HepG2 (cell line): Measurements from ENCODE around the gene ACSL5. TPM values are rescaled to one million over a fixed set of nuclear protein-coding genes. Genes with fewer than 3 reads are reported as not detected.

Source experiments
- CSRNP2 ChIP-seq: sonication (generic); formaldehyde crosslinking; conservative IDR thresholded peaks from 2 replicates; pipeline ENCODE4 v1.8.0; 2022; ENCODE audit warnings: low read depth, missing genetic modification reagents
- CTCF ChIP-seq: sonication (generic); formaldehyde crosslinking; IDR thresholded peaks from 2 replicates; pipeline ENCODE4 v1.5.0; 2020; ENCODE audit warnings: mild to moderate bottlenecking, missing genetic modification reagents, moderate library complexity
- MAZ ChIP-seq, 2 experiments: sonication (generic) in 1 of 2; formaldehyde crosslinking in 1 of 2; IDR thresholded peaks; 2 replicates each; pipeline versions ENCODE4 v1.5.0 to v1.6.1; 2012 to 2020; ENCODE audit warnings: low read depth in 2 of 2, mild to moderate bottlenecking in 2 of 2, borderline replicate concordance in 1 of 2, improper control_type of control experiment in 1 of 2, low read length in 1 of 2, missing genetic modification reagents in 1 of 2, moderate library complexity in 1 of 2
- PRPF4 ChIP-seq: fragments of 200-400 bp; formaldehyde crosslinking; IDR thresholded peaks from 2 replicates; pipeline ENCODE4 v1.6.1; 2016; ENCODE audit warnings: low read length, low read depth; ENCODE audit not compliant: poor library complexity, severe bottlenecking
- SKI ChIP-seq: fragments of 450-650 bp; IDR thresholded peaks from one replicate; pipeline ENCODE4 v1.6.1; 2018; ENCODE audit warnings: mild to moderate bottlenecking; ENCODE audit not compliant: partially characterized antibody
- SKIL ChIP-seq: sonication (generic); formaldehyde crosslinking; IDR thresholded peaks from 2 replicates; pipeline ENCODE4 v1.8.0; 2022; ENCODE audit warnings: missing genetic modification reagents, mild to moderate bottlenecking, moderate library complexity, borderline replicate concordance
- SMYD3 ChIP-seq: sonication (generic); formaldehyde crosslinking; IDR thresholded peaks from 2 replicates; pipeline ENCODE4 v1.8.1; 2023; ENCODE audit warnings: mild to moderate bottlenecking, missing genetic modification reagents
- TIGD3 ChIP-seq: sonication (generic); formaldehyde crosslinking; IDR thresholded peaks from 2 replicates; pipeline ENCODE4 v1.5.1; 2020; ENCODE audit warnings: mild to moderate bottlenecking, missing genetic modification reagents, borderline replicate concordance
- WIZ ChIP-seq: sonication (generic); formaldehyde crosslinking; IDR thresholded peaks from 2 replicates; pipeline ENCODE4 v1.5.1; 2020; ENCODE audit warnings: mild to moderate bottlenecking, missing genetic modification reagents
- ZBTB46 ChIP-seq: sonication (generic); formaldehyde crosslinking; IDR thresholded peaks from 2 replicates; pipeline ENCODE4 v1.4.0; 2020; ENCODE audit warnings: mild to moderate bottlenecking, missing genetic modification reagents, borderline replicate concordance
- ZGPAT ChIP-seq: IDR thresholded peaks from 2 replicates; pipeline ENCODE4 v1.6.1; 2016; ENCODE audit warnings: mild to moderate bottlenecking
- ZNF691 ChIP-seq: sonication (generic); formaldehyde crosslinking; IDR thresholded peaks from 2 replicates; pipeline ENCODE4 v1.4.0; 2020; ENCODE audit warnings: missing genetic modification reagents, low read depth, mild to moderate bottlenecking, borderline replicate concordance
- polyA plus RNA-seq, 8 experiments: library from polyadenylated mRNA; depleted of rRNA in 3 of 8; stranded (reverse) in 7 of 8; unstranded in 1 of 8; fragments of >200 nt; fragmentation: Illumina TruSeq in 4 of 8; extraction: Trizol in 4 of 8; gene quantifications; 2 replicates each; pipeline versions ENCODE4 v1.2.1 to v1.2.3, GENCODE V29; 2011 to 2016; ENCODE audit warnings: low read depth in 4 of 8, missing spikeins in 1 of 8, mixed read lengths in 1 of 8; ENCODE audit not compliant: insufficient read depth in 1 of 8
- total RNA-seq, 5 experiments: library from RNA; depleted of rRNA; stranded (reverse); fragments of >200 nt; fragmentation: Illumina TruSeq; extraction: Trizol; gene quantifications; 2 replicates each; pipeline ENCODE4 v1.2.3, GENCODE V29; 2016; ENCODE audit warnings: low read depth in 1 of 5

Gene ACSL5
- total and polyA plus RNA-seq, 2 of the 13 experiments (the other 11 are each of a cell fraction or from before 2014, with no cell fraction given), result 56.4 to 82.5 TPM

GRCh38 chr10:112446855-112447619 is 73.1 kb downstream of the ACSL5 start, which contains the start of the genes VTI1A and ZDHHC6 (continued):
- TF ChIP-seq PRPF4 (peak; percentile 48), CSRNP2 (no peak), CTCF (CRISPR knock-in tag) (peak; percentile 60), TIGD3 (CRISPR knock-in tag) (no peak), SKI (peak; percentile 12), SKIL (CRISPR knock-in tag) (no peak), WIZ (CRISPR knock-in tag) (no peak), ZNF691 (CRISPR knock-in tag) (peak; percentile 58; the same call in 1 of the 2 replicates), ZGPAT (CRISPR knock-in tag) (peak; percentile 37; the same call in 1 of the 2 replicates), ZBTB46 (CRISPR knock-in tag) (peak; percentile 67; the same call in 1 of the 2 replicates), SMYD3 (CRISPR knock-in tag) (peak; percentile 46; the same call in 1 of the 2 replicates), MAZ (IDR thresholded peaks at IDR 0.05; ENCODE audit: borderline replicate concordance, low read depth, low read length) (peak; percentile 47; the same call in 1 of the 2 replicates), MAZ (CRISPR knock-in tag; IDR thresholded peaks at IDR 0.05; ENCODE audit: low read depth) (no peak)
